Measurements from ENCODE around the gene HTR2B.
"Not testable (repeated sequence)": the region's sequence is repeated elsewhere in the genome, so short reads cannot be mapped to it uniquely, and the experiment has no call there.

HTR2B gene

GRCh38 chr2:231088754-231089153 is 36.1 kb downstream of the HTR2B start:
- DNase-seq: no peak

- DNase-seq: peak; percentile 66 to 81
Measured at GRCh38 chr2:231084565-231084964, 40.3 kb downstream of the HTR2B start.

GRCh38 chr2:231069379-231070054 is 55.3 kb downstream of the HTR2B start:
- DNase-seq: no peak

GRCh38 chr2:231068525-231069222 is 56.2 kb downstream of the HTR2B start:
- DNase-seq: no peak

GRCh38 chr2:231067531-231067930 is 57.3 kb downstream of the HTR2B start:
- not testable (repeated sequence) for DNase-seq

GRCh38 chr2:231065966-231066365 is 58.9 kb downstream of the HTR2B start:
- no peak for DNase-seq

- peak; percentile 26 to 50 for DNase-seq
Measured at GRCh38 chr2:231063347-231063746, 61.5 kb downstream of the HTR2B start.

- no peak for DNase-seq
Measured at GRCh38 chr2:231062776-231063175, 62.1 kb downstream of the HTR2B start.

GRCh38 chr2:231059756-231060155 is 65.1 kb downstream of the HTR2B start:
- no peak for DNase-seq

GRCh38 chr2:231058761-231059550 is 65.9 kb downstream of the HTR2B start:
- no peak for DNase-seq

Measured in inflammatory macrophage (primary cell).